NCI-H524 treated with DMSO at 0.1 percent for 48 hours (cell line): ENCODE measurements around the gene GSDMA.
"Not testable (repeated sequence)": the region's sequence is repeated elsewhere in the genome, so short reads cannot be mapped to it uniquely, and the experiment has no call there.

Experiments used
- DNase-seq: peaks from one replicate; lab custom pipeline; 2025; lab: John Stamatoyannopoulos, UW

Gene GSDMA

DNA sequence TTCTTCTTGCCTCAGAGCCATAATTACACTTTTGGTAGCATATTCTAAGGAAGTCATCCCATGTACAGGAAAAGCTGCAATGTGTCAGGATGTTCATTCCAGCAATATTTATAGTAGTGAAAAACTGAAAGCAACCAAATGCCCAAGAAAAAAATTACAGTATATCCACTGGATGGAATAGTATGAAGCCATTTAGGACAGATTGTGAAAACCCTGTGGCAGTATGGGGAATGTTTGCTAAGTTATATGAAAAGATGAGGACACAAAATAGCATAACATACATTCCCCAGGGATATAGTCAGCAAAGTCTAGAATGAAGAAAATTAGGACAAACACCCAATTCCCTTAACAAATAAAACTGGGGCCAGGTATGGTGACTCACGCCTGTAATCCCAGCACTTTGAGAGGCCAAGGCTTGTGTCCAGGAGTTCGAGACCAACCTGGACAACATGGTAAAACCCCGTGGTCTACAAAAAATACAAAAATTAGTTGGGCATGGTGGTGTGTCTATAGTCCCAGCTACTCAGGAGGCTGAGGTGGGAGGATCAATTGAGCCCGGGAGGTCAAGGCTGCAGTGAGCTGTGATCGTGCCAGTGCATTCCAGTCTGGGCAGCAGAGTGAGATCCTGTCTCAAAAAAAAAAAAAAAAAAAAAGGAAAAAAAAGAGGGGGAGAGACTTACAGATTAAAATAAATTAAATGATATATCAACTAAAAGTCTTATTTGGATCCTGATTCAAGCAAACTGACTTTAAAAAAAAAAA lies 33.0 kb upstream of the GSDMA start:
- no peak for DNase-seq

DNA sequence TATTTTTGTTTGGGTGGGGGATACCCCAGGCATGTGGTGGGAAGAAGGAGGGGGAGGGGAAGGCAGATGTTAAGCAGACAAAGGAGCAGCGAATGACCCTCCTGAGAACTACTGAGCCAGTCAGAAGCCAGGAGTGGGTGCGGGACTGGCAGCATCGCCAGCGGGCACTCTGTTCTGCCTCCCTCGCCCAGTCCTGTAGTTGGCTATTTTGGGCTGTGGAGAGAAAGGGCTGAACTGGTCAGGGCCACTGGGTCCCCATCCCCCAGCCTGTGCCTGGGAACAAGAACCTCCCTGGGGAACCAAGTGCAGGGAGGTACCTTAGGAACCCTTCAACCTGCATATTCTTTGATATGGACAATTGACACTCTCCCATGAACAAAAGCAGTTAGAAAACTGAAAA lies 28.9 kb upstream of the GSDMA start:
- DNase-seq = no peak

DNA sequence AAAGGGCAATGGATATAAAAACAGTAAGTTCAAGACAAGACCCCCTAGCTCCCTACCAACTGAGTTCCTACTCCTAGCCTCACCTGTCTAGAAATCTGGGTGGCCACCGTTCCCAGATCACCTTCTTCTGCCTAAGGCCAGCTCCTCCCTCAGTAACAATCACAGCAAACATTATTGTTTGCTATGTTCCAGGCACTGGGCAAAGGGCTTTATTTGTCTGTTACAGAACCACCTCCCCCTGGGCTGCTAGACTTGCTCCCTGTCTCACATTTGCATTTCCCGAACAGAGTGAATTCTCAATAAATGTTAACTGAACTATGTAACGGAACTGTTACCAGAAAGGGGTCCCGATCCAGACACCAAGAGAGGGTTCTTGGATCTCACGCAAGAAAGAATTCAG lies 28.5 kb upstream of the GSDMA start:
- DNase-seq = no peak

DNA sequence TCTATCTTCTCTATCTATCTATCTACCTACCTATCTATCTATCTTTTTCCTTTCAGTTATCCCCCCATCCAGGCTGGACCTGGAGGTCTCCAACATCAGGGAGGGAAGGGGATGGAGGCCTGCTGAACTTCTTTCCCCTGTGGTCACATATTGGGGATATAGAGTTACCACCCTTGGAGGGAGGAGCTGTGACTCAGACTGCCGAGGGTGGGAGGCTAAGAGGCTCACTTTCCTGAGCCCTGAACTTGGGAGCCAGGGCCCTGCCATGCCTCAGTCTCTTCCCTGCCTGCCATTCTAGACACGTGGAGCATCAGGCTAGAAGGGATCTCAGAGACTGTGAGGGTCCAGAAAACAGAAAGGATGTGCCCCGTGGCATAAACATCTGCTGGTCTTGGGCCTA lies 26.9 kb upstream of the GSDMA start:
- no peak for DNase-seq

DNA sequence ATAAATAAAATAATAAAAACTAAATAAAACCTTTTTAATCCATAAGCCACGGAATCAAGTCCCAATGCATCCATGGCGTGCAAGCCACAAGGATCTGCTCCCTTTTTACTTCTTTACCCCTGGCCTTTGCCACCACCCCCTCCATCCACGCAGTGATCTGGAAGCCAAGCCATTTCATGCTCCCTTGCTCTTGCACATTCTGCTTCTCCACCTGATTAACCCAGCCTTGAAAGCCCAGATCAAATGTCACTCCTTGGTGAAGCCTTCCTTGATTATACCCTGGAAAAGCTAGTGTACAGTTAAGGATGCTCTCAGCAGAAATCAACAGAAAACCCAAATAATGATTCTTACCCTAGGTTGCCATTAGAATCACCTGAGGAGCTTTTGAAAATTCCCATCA lies 25.4 kb upstream of the GSDMA start:
- DNase-seq = no peak

DNA sequence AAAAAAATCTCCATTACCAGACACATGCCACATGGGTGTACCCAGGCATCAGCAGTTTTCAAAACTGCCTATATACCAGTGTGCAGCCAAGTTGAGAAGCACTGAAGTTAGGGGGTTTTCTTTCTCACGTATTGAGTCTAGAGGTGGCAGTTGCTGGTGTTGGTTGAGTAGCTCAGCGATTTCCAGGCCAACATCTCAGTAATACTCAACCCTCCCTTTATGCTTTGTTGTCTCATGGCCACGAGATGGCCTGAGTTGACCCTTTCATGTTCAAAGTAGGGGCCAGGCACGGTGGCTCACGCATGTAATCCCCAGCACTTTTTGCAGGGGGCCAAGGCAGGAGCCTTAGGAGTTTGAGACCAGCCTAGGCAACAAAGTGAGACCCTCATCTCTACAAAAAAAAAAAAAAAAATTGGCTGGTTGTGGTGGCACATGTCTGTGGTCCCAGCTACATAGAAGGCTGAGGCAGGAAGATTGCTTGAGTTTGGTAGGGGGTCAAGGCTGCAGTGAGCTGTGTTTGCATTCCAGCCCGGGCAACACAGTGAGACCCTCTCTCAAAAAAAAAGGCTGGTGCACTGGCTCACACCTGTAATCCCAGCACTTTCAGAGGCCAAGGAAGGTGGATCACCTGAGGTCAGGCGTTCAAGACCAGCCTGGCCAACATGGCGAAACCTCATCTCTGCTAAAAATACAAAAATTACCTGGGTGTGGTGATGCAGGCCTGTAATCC lies 24.5 kb upstream of the GSDMA start:
- DNase-seq = no peak

DNA sequence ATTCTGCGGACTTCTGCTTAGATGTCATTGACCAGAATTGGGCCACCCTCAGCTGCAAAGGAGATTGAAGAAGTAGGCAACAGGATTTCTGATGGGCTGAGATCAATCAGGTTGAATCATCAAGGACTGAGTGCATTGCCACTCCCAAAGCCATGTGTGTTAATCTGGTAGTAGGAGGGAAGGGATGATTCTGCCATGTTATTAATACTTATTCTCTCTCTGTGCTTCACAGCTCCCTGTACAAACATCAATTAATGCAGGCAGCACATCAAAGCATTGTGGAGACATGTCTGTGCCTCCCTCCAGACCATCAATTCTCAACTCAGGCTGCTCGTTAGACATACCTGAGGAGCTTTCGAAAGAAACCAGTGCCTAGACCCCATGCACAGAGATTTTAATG lies 23.7 kb upstream of the GSDMA start:
- no peak for DNase-seq

DNA sequence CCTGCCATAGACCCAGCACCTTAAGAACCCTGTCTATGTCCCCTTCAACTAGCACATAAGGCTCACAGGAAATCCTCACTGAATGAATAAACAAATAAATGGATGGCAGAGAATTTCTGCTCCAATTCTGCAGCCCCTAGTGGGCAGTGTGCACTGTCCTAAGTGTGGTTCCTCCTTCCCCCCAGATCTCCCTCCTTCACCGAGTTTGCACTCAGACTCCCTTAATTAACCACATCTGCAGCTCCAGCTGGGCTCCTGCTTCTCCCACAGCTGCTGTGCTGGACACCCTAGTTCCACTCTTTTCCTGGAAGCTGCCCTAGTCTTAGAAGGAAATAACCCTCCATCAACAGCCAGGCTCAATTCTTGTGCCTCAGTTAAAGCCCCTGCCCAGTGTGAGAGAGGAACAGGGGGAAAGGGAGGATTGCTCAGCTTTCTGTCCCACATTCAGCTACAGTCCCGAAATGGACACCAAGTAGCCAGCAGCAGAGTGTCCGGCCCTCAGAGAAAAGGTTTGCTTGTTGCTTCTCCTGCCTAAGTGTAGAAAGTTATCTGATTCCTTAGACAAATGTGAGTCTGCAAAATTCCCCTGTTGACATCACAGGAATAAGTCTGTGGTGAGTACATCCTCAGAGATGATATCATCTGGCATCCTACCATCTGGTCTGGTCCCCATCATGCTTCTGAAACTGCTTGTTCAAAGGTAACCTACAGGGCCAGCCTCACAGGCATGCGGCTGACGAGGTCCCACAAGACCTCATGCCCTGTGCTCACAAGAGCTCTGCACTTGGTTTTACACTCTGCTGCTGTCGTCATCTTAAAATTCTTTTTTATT lies 23.0 kb upstream of the GSDMA start:
- peak; percentile 25 for DNase-seq

DNA sequence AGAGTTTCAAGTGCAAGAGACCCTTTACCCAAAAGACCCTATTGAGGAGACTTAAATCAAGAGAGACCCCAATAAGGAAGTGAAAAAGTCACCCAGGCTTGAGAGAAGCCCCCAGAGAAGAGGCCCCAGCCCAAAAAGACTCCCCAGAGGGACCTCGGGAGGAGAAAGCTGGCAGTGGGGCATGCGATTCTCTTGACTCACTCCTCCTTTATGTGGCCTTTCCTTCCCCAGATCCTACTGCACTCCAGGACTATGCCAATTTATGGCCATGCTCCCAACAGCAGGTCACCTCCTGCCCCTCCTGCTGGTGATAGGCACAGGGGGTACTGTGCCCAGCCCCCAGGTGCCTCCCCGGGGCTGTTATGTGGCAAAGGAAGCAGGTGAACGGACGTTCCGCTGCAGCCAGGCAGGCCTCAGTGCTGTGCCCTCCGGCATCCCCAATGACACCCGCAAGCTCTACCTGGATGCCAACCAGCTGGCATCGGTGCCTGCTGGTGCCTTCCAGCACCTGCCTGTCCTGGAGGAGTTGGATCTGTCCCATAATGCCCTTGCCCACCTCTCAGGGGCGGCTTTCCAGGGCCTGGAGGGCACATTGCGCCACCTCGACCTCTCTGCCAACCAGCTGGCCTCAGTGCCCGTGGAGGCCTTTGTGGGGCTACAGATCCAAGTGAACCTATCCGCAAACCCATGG lies 19.0 kb upstream of the GSDMA start:
- DNase-seq = no peak

DNA sequence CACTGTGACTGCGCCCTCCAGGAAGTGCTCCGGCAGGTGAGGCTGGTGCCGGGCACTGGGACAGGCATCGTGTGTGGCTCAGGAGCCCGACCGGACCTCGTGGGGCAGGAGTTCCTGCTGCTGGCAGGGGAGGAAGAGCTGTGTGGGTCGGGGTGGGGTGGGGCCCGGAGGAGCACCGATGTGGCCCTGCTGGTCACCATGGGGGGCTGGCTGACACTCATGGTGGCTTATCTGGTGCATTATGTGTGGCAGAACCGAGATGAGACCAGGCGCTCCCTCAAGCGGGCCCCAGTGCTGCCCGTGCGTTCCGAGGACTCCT lies 18.5 kb upstream of the GSDMA start:
- DNase-seq = no peak

DNA sequence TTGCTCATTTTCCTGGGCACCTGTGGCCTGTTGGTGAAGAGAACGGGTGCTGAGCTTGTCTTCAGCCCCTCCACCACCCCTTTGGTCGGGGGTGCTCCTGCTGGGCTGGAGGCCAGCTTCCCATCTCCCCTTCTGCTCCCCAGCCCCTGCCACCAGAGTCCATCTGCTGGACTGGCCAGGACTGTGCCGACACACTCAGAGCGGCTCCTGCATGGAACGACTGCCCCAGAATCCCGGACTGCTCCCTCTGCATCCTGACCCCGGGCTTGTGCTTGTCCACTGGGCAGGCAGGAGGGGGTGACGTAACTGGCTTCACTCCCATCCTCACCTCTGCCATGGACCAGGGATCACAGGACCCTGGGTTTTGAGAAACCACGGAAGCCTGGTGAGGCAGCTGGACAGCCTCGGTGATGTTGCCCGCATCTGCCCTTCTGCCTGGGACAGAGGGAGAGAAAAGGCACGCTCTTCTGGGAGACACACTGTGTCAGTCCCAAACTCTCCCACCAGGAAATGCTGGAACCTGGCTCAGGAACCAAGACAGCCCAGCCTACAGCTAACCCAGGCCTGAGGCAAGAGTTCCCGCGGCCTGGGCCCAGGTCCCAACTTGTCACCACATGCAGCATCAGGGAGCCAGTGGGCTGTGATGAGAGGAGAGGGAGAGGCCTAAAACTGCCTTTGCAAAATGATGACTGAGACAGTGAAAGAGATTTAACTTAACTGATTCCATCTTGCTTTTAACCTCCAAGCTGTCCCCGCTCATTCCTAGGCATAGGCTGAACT lies 16.1 kb upstream of the GSDMA start:
- no peak for DNase-seq

DNA sequence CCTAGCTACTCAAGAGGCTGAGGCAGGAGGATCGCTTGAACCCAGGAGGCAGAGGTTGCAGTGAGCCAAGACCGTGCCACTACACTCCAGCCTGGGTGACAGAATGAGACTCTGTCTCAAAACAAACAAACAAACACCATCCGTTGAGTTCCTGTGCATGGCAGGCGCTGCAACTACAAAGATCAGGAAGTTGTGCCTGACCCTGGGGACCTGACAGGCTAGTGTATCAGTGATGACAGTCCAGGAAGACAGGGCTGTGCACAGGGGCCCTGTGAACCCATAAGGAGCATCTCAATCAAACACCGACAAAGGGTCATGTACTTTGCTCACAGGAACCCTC lies 14.3 kb upstream of the GSDMA start:
- not testable (repeated sequence) for DNase-seq

DNA sequence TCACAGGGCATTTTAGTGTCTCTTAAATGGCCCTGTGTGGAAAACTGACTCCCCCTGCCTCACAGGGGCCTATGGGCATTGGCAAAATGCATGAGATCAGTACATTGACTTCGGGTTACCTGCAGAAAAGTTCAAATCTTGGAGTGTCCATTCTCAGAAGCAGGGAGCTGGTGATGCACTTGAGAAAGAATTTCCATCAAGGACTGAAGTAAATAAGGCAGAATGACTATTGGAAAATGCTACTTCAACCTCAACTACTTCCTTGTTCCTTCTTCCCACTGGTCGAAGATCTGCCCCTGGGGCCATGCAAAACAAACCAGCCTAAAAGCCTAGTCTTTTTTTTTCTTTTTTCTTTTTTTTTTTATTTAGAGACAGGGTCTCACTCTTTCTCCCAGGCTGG lies 13.8 kb upstream of the GSDMA start:
- DNase-seq = no peak

DNA sequence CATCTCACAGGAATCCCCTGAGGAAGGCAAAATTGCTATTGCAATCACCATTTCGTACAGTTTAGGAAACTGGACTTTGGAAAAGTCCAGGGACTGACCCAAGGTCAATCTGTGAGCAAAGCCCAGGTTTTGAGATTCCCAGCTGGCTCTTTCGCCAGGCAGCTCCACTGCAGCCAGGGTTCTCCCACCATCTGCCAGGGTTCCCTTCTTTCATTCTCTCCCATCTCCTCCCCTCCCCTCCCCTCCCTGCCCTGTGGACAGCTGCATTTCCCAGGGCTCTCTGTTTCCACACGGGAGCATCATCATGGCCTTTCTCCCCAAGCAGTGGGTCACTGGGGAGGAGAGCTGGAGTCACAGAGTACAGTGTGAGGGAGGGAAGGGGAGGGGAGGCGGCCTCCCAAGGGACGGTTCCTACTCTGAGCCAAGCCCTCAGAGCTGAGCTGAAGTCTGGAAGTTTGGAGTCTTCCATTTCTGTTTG lies 11.9 kb upstream of the GSDMA start:
- peak; percentile 2 for DNase-seq

DNA sequence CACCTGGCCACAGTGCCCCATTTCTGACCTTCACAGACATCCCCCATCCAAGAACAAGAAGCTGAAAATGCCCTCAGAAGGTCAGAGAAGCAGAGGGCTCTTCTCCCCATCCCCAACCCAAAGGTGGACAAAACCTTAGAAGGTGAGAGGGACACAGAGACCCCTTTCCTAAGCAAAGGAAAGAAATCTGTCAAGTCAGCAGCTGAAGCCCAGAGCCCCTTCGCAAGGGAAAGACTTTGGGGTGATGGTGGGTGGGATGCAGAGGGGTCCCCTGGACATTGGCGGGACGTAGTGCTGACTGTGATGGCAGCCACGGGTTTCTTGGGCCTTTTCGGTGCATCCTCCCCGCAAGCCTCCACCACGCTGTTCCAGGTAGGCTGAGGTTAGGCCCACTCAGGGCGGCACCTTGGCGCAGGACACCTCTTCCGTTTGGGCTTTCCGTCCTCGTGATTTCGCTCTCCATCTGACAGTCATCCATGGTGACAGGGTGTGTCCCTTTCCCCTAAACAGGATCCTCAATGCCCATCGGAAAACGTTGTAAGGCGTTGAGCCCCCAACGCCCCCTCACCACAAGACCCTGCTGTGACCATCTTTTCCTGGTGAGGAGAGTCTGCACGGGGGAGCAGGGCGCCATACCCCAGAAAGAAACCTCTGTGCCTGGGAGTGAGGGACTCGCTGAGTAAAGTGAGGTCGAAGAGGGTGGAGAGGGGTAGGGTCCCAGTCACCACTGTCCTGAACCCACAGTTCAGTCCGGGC lies 10.7 kb upstream of the GSDMA start:
- DNase-seq = no peak

DNA sequence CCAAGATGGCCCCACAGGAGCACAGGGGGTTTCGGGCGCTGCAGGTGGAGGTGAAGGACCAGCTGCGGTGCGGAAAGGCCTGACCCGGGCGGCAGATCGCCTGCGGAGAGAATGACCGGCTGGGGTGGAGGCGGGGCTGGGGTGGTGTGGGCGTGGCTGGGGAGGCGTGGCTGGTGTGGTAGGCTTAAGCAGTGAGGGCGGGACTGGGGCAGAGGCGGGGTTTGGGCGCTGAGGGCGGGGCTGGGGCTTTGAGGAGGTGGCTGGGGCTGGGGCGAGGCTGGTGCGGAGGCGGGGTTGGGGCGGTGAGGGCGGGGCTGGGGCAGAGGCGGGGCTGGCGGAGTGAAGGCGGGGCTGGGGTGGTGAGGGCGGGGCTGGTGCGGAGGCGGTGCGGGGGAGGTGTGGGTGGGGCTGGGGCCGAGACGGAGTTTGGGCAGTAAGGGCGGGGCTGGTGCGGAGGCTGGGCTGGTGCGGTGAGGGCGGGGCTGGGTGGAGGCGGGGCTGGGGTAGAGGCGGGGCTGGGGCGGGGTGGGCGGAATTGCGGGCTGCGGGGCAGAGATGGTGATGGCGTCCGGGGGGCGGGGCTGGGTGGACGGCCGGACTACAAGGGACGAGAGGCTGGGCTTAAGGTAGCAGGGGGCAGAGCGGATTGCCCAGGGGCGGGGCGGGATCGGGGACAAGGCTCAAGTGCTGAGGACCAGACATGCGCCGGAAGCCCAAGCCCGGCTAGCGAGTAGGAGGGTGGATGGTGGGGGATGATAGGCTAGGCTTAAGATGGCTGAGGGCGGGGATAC lies 9.9 kb upstream of the GSDMA start:
- peak; percentile 88 for DNase-seq

DNA sequence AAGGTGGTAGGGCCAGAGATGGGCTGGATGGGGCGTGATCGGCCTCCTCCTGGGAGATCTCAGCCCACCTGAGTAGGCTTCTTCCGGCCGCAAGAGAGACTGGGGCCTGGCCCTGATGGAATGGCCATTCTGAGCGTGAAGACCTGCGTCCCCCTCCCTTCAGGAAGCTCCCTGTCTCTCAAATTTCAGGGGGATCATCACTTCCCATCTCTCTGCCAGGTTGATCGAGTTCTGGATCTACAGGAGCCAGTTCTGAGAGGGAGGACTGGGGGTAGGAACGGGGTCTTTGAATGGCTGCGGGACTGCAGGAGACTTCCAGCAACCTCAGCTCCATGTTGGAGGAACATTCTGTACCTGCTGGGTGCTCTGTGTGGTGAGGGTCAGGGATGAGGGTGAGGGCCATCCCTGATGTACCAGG lies 9.3 kb upstream of the GSDMA start:
- no peak for DNase-seq

DNA sequence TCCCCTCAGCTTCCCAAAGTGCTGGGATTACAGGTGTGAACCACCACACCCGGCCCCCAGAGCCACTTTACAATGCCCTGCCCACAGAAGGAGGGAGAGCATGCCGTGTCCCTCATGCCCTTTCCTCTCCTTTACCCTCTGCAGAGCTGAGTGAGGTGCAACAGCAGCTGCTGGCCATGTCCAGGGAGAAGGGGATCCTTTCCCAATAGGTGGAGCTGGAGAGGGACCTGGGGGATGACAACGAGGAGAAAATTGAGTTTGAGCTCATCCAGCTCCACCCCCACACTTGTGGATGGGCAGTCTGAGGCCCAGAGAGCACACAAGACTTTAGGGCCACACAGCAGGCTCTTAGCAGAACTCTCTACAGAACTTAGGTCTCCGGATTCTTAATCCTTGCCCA lies 7.9 kb upstream of the GSDMA start:
- no peak for DNase-seq

DNA sequence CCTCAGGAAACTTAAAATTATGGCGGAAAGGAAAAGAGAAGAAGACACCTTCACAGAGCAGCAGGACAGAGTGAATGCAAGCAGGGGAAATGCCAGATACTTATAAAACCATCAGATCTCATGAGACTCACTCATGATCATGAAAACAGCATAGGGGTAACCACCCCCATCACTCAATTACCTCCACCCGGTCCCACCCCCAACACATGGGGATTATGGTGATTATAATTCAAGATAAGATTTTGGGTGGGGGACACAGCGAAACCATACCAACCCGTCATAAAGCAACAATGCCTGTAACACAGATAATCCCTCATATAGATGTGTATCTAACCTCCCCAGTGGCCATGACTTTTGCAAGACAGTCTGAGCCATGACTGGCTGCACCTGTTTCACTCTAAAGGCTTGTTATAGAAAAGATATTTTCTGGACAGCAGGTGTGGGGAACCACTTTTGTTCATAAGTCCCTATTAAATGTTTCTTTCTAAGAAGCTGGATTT lies 7.0 kb upstream of the GSDMA start:
- no peak for DNase-seq

DNA sequence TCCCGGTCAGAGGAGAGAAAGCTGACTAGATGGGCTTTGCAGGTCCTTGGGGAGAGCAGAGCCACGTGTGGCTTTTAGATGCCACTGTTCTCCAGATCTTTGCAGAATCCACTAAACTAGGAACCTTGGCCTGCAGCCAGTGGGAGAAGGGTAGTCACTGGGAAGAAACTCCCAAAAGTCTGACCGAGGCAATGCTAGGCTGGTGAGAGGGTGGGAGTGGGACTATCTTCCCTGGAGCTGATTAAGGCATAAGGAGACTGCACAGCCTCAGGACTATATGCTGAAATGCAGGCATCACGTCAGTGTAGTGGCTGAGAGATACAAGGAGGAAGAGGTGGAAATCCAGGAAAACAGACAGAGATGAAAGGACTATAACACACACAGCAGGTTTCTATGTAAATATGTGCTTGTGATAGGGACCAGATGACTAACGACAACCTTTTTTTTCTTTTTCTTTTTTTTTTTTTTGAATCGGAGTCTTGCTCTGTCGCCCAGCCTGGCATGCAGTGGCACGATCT lies 2.2 kb upstream of the GSDMA start:
- DNase-seq = no peak
